Measurements from ENCODE around the gene STAU1. TPM values are rescaled to one million over a fixed set of nuclear protein-coding genes. Genes with fewer than 3 reads are reported as not detected.
A peak's percentile ranks its signal among the peaks of the same experiment; 100 is the strongest.

The STAU1 gene
- polyA plus RNA-seq, 1 of the 3 experiments (the other 2 are of a cell fraction) = 48.2 TPM

DNA sequence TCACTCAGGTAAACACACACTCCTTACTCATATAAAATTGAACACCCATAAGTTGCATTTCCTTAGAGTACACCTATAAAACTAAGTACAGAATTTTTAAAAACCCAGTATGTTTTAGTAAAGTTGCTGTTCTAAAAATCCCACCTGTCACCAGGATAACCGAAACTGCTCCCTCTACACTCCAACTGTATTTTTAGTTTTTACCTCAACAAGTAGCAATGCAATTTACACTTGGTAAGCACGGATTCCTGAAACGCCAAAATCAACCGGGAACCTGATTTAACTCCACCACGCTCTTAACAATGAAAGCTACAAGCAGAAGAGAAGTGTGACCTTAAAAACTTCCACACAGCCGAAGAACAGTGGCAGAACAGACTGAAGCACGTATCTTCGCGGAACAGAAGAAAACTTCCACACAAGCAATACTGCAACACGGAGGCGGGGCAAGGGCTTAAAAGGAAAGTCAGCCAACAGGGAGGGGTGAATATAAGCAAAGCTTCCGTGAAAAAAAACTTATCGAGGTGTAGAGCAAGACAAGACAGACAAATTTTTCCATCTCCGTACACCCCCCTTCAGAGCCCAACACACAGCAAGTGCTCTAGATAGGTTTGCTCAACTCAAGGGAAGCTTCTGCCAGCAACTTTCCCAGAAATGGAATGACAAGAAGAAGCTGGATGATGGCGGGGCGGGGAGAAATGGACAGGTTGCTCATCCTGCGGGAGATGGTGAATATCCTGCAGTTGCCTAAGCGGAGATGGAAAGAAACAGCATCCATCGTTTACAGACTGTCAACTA is 1.4 kb downstream of the STAU1 start:
- Histone ChIP-seq H3K27ac (ENCODE audit: low read depth in 2 of 2, low read length in 1 of 2) (peak overlapping the region; percentile 44 to 82; a peak in 3 of 4 replicates), H3K9me2 (no peaks in the 10 kb centered on the region), H3K9me3 (no peaks in the 10 kb centered on the region), H3F3A (replicated peaks; ENCODE audit: insufficient read depth) (peaks cover 5% of the 10 kb centered on the region), H3K27me3 (ENCODE audit: insufficient read depth) (no peaks in the 10 kb centered on the region), H3K4me1 (ENCODE audit: control insufficient read depth in 1 of 2, insufficient read depth in 2 of 2, low read depth in 1 of 2, low read length in 1 of 2) (peaks cover 0 to 7% of the 10 kb centered on the region in 2 experiments; a peak in 3 of 4 replicates), H4K20me1 (ENCODE audit: insufficient read depth) (peaks cover 55% of the 10 kb centered on the region), H3K36me3 (replicated peaks in 1 of 2; ENCODE audit: control insufficient read depth in 1 of 2, insufficient read depth in 2 of 2, low read length in 1 of 2) (peaks cover 3 to 14% of the 10 kb centered on the region in 2 experiments), H3K4me3 (ENCODE audit: low read depth in 2 of 2, low read length in 1 of 2) (peak overlapping the region; percentile 62 to 78), H3K4me2 (peak overlapping the region; percentile 96), H3K79me2 (ENCODE audit: insufficient read depth) (peaks cover 64% of the 10 kb centered on the region), H3K9ac (peak overlapping the region; percentile 77), H2AFZ (ENCODE audit: low read depth) (peak overlapping the region; percentile 41; the same call in 1 of the 2 replicates)
- WGBS (ENCODE audit: low lambda C conversion rate) = 2% methylated on average over 19 of the region's 19 CpGs
- TF ChIP-seq, protein P1, sequence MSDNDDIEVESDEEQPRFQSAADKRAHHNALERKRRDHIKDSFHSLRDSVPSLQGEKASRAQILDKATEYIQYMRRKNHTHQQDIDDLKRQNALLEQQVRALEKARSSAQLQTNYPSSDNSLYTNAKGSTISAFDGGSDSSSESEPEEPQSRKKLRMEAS (IDR thresholded peaks at IDR 0.05; ENCODE audit: low read depth) = 0 out of 2 replicates have a peak, but pooled peaks have one; percentile 4
- TF ChIP-seq FOXJ3 (CRISPR knock-in tag; IDR thresholded peaks at IDR 0.05) = no peak
- POLR2A ChIA-PET = no interaction called here
- CTCF ChIA-PET = interaction anchor here (1.1 to 1.8 kb wide), 2 partner anchors 31 to 53 kb away, joined by 3 to 9 read pairs; no protein-coding TSS in a partner anchor
- DNase-seq = peak; percentile 39

DNA sequence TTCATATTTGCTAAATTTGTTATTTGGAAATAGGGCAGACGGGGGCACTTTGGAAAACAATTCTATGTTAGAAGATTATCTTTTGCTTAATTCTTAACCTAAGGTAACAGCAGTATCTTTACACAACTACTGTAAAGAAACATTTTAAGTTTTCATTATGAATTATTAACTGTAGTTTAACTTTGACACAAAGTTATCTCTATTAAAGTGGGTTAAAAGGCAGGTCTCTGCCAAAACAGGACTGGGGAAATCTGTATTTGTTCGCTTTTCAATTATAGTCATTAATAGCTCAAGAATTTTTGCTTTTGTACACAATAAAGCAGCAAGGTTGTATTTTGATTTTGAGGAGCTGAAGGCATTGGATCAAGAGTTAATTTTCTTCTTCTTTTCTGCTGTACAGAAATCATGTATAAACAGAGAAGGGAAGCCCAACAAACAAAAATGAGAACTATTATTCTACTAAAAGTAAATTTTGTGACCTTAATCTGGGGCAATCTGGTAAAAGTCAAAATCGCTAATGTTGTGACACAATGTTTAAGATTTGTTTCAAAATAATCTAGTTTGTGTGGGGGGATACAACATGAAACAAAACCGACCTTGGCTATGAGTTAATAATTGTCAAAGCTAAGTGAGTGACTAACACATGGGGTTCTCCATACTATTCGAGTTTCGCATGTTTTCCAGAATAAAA is 2.9 kb downstream of the STAU1 start:
- TF ChIP-seq FOXJ3 (CRISPR knock-in tag; IDR thresholded peaks at IDR 0.05) = no peak
- no peak for TF ChIP-seq EZH2phosphoT487 (IDR thresholded peaks at IDR 0.05; ENCODE audit: borderline replicate concordance, low read depth)
- no peak for TF ChIP-seq POLR2AphosphoS5 (IDR thresholded peaks at IDR 0.05; ENCODE audit: low read depth, low read length)
- no peak for TF ChIP-seq GATA2 (CRISPR knock-in tag; IDR thresholded peaks at IDR 0.05)
- no peak for TF ChIP-seq RCOR1 (IDR thresholded peaks at IDR 0.05; ENCODE audit: low read length)
- TF ChIP-seq, protein P2, sequence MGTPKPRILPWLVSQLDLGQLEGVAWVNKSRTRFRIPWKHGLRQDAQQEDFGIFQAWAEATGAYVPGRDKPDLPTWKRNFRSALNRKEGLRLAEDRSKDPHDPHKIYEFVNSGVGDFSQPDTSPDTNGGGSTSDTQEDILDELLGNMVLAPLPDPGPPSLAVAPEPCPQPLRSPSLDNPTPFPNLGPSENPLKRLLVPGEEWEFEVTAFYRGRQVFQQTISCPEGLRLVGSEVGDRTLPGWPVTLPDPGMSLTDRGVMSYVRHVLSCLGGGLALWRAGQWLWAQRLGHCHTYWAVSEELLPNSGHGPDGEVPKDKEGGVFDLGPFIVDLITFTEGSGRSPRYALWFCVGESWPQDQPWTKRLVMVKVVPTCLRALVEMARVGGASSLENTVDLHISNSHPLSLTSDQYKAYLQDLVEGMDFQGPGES (IDR thresholded peaks at IDR 0.05; ENCODE audit: low read depth, low read length) = no peak
- TF ChIP-seq, protein P3, sequence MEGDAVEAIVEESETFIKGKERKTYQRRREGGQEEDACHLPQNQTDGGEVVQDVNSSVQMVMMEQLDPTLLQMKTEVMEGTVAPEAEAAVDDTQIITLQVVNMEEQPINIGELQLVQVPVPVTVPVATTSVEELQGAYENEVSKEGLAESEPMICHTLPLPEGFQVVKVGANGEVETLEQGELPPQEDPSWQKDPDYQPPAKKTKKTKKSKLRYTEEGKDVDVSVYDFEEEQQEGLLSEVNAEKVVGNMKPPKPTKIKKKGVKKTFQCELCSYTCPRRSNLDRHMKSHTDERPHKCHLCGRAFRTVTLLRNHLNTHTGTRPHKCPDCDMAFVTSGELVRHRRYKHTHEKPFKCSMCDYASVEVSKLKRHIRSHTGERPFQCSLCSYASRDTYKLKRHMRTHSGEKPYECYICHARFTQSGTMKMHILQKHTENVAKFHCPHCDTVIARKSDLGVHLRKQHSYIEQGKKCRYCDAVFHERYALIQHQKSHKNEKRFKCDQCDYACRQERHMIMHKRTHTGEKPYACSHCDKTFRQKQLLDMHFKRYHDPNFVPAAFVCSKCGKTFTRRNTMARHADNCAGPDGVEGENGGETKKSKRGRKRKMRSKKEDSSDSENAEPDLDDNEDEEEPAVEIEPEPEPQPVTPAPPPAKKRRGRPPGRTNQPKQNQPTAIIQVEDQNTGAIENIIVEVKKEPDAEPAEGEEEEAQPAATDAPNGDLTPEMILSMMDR (IDR thresholded peaks at IDR 0.05) = no peak
- no peak for TF ChIP-seq GABPA (IDR thresholded peaks at IDR 0.05; ENCODE audit: low read depth)
- no peak for TF ChIP-seq MEF2A (IDR thresholded peaks at IDR 0.05; ENCODE audit: borderline replicate concordance, low read depth)
- TF ChIP-seq MXI1 (IDR thresholded peaks at IDR 0.05; ENCODE audit: low read depth, low read length) = no peak
- TF ChIP-seq, protein P4, sequence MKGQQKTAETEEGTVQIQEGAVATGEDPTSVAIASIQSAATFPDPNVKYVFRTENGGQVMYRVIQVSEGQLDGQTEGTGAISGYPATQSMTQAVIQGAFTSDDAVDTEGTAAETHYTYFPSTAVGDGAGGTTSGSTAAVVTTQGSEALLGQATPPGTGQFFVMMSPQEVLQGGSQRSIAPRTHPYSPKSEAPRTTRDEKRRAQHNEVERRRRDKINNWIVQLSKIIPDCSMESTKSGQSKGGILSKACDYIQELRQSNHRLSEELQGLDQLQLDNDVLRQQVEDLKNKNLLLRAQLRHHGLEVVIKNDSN (IDR thresholded peaks at IDR 0.05; ENCODE audit: borderline replicate concordance, low read depth) = no peak
- TF ChIP-seq YY1 (IDR thresholded peaks at IDR 0.05; ENCODE audit: low read depth) = no peak
- TF ChIP-seq ELF1 (IDR thresholded peaks at IDR 0.05) = no peak
- TF ChIP-seq TAF1 (IDR thresholded peaks at IDR 0.05; ENCODE audit: borderline replicate concordance, low read depth, low read length) = no peak
- H3K36me3 ChIP-seq (replicated peaks in 1 of 2; ENCODE audit: control insufficient read depth in 1 of 2, insufficient read depth in 2 of 2, low read length in 1 of 2) = peaks cover 3 to 14% of the 10 kb centered on the region in 2 experiments
- H3K9ac ChIP-seq = peak overlapping the region; percentile 9; the same call in 1 of the 2 replicates
- no peak overlapping the region for H3K27ac ChIP-seq (ENCODE audit: low read depth in 2 of 2, low read length in 1 of 2)
- ChIA-PET CTCF (interaction anchor here (1.6 kb wide), 1 partner anchor 32 kb away, joined by 5 read pairs; no protein-coding TSS in a partner anchor), POLR2A (no interaction called here)
- no peak overlapping the region for H2AFZ ChIP-seq (ENCODE audit: low read depth)
- DNase-seq = no peak
- H3F3A ChIP-seq (replicated peaks; ENCODE audit: insufficient read depth) = peaks cover 5% of the 10 kb centered on the region
- 0 out of 2 replicates have a peak overlapping the region, but pooled peaks have one; percentile 96 for H3K4me2 ChIP-seq
- H3K9me3 ChIP-seq = no peaks in the 10 kb centered on the region
- H3K27me3 ChIP-seq (ENCODE audit: insufficient read depth) = no peaks in the 10 kb centered on the region
- 79% methylated on average over 6 of the region's 6 CpGs for WGBS (ENCODE audit: low lambda C conversion rate)
- H3K4me3 ChIP-seq (ENCODE audit: low read depth in 2 of 2, low read length in 1 of 2) = no peak overlapping the region
- H4K20me1 ChIP-seq (ENCODE audit: insufficient read depth) = peaks cover 71% of the 10 kb centered on the region
- peaks cover 79% of the 10 kb centered on the region for H3K79me2 ChIP-seq (ENCODE audit: insufficient read depth)
- no peaks in the 10 kb centered on the region for H3K9me2 ChIP-seq
- peaks cover 2 to 7% of the 10 kb centered on the region in 2 experiments; a peak in 3 of 4 replicates for H3K4me1 ChIP-seq (ENCODE audit: control insufficient read depth in 1 of 2, insufficient read depth in 2 of 2, low read depth in 1 of 2, low read length in 1 of 2)
